K562 (cell line): ENCODE results near the gene TCAP. TPM values are rescaled to one million over a fixed set of nuclear protein-coding genes. Genes with fewer than 3 reads are reported as not detected.

Source experiments
- ARHGAP35 ChIP-seq: fragments of 450-650 bp; IDR thresholded peaks from 2 replicates; pipeline ENCODE4 v1.6.1; 2018; ENCODE audit not compliant: partially characterized antibody
- BDP1 ChIP-seq: IDR thresholded peaks from 3 replicates; pipeline ENCODE4 v1.6.1; 2011; ENCODE audit not compliant: insufficient read length, insufficient read depth
- CEBPB ChIP-seq: fragments of 450-650 bp; IDR thresholded peaks from 2 replicates; pipeline ENCODE4 v1.6.1; 2016; ENCODE audit warnings: missing genetic modification characterization, missing compliant biosample characterization
- E2F3 ChIP-seq: fragments of 250-450 bp; sonication (Bioruptor Pico); IDR thresholded peaks from 2 replicates; pipeline ENCODE4 v1.4.0; 2020; ENCODE audit warnings: mild to moderate bottlenecking
- E2F5 ChIP-seq: sonication (generic); formaldehyde crosslinking; IDR thresholded peaks from 2 replicates; pipeline ENCODE4 v1.8.0; 2022; ENCODE audit warnings: mild to moderate bottlenecking, missing genetic modification reagents
- FOXK2 ChIP-seq, 2 experiments: fragments of 450-650 bp; IDR thresholded peaks in 1 of 2; conservative IDR thresholded peaks in 1 of 2; 2 replicates each; pipeline ENCODE4 v1.6.1; 2016; ENCODE audit warnings: low read depth in 2 of 2, mild to moderate bottlenecking in 1 of 2
- GABPB1 ChIP-seq: sonication (generic); formaldehyde crosslinking; IDR thresholded peaks from 2 replicates; pipeline ENCODE4 v1.8.0; 2022; ENCODE audit warnings: mild to moderate bottlenecking, missing genetic modification reagents
- GABPB2 ChIP-seq: fragments of 250-450 bp; sonication (Bioruptor Pico); conservative IDR thresholded peaks from 2 replicates; pipeline ENCODE4 v1.5.1; 2021; ENCODE audit warnings: mild to moderate bottlenecking
- MXI1 ChIP-seq: IDR thresholded peaks from 2 replicates; pipeline ENCODE4 v1.6.1; 2011; ENCODE audit warnings: low read depth, mild to moderate bottlenecking, improper control_type of control experiment, low read length
- SIX5 ChIP-seq, 2 experiments: IDR thresholded peaks; 2 replicates each; pipeline ENCODE4 v1.6.1; 2011; ENCODE audit warnings: low read length in 2 of 2, borderline replicate concordance in 1 of 2, low read depth in 1 of 2, mild to moderate bottlenecking in 1 of 2, moderate library complexity in 1 of 2; ENCODE audit not compliant: insufficient read depth in 1 of 2
- ZBTB49 ChIP-seq: sonication (generic); formaldehyde crosslinking; IDR thresholded peaks from 2 replicates; pipeline ENCODE4 v1.8.0; 2022; ENCODE audit warnings: missing genetic modification reagents, mild to moderate bottlenecking, borderline replicate concordance
- ZNF165 ChIP-seq: fragments of 250-450 bp; sonication (Bioruptor Pico); IDR thresholded peaks from 2 replicates; pipeline ENCODE4 v1.4.0; 2020; ENCODE audit warnings: borderline replicate concordance
- ZNF263 ChIP-seq: sonication (generic); formaldehyde crosslinking; IDR thresholded peaks from 2 replicates; pipeline ENCODE4 v1.8.0; 2022; ENCODE audit warnings: mild to moderate bottlenecking, missing genetic modification reagents, borderline replicate concordance
- ZNF274 ChIP-seq: IDR thresholded peaks from 2 replicates; pipeline ENCODE4 v1.6.1; 2011; ENCODE audit warnings: low read depth, mild to moderate bottlenecking, low read length, moderate library complexity, borderline replicate concordance
- ZNF41 ChIP-seq: fragments of 250-450 bp; sonication (Bioruptor Pico); conservative IDR thresholded peaks from 2 replicates; pipeline ENCODE4 v1.4.0; 2020; ENCODE audit warnings: mild to moderate bottlenecking
- polyA plus RNA-seq, 8 experiments: library from polyadenylated mRNA; depleted of rRNA in 4 of 8; stranded (reverse) in 5 of 8; unstranded in 3 of 8; fragments of >200 nt; fragmentation: Nextera tagmentation in 2 of 8; fragmentation: Illumina TruSeq in 1 of 8; extraction: Ambion mirVana in 2 of 8; extraction: Trizol in 1 of 8; gene quantifications; 2 replicates each; pipeline versions ENCODE4 v1.2.1 to v1.2.3, GENCODE V29; 2011 to 2014; ENCODE audit warnings: inconsistent platforms in 1 of 8, missing spikeins in 1 of 8
- total RNA-seq, 7 experiments: library from RNA; depleted of rRNA in 6 of 7; stranded (reverse); fragments of >200 nt in 6 of 7; fragmentation: Illumina TruSeq in 2 of 7; extraction: Trizol in 2 of 7; gene quantifications; 2 replicates each; pipeline versions ENCODE4 v1.2.1 to v1.2.3, GENCODE V29; 2011 to 2021; ENCODE audit warnings: low replicate concordance in 1 of 7
- TF ChIP-seq, protein P1 (sequence below): fragments of 250-450 bp; sonication (Bioruptor Pico); IDR thresholded peaks from 2 replicates; pipeline ENCODE4 v1.9.0; 2021; ENCODE audit warnings: mild to moderate bottlenecking, inconsistent platforms
- TF ChIP-seq, protein P2 (sequence below): fragments of 450-650 bp; formaldehyde crosslinking; IDR thresholded peaks from 2 replicates; pipeline ENCODE4 v1.4.0; 2020; ENCODE audit warnings: mild to moderate bottlenecking

The TCAP gene
- total and polyA plus RNA-seq, 9 of the 15 experiments (the other 6 are each of a cell fraction or from before 2014, with no cell fraction given): 0.33 to 1.4 (median 0.82) TPM; not detected in 2

- TF ChIP-seq FOXK2 (conservative IDR thresholded peaks at IDR 0.05 in 1 of 2, IDR thresholded peaks at IDR 0.05 in 1 of 2; ENCODE audit: low read depth in 2 of 2) (peak; percentile 54 to 73; a peak in 3 of 4 replicates), ZNF263 (CRISPR knock-in tag) (no peak), GABPB2 (no peak), ARHGAP35 (peak; percentile 60), MXI1 (no peak), BDP1 (no peak), ZNF274 (no peak), ZBTB49 (CRISPR knock-in tag) (no peak), SIX5 (IDR thresholded peaks at IDR 0.05; ENCODE audit: borderline replicate concordance in 1 of 2, insufficient read depth in 1 of 2, low read depth in 1 of 2, low read length in 2 of 2) (no peak), ZNF41 (CRISPR knock-in tag) (no peak), E2F5 (no peak), GABPB1 (CRISPR knock-in tag) (no peak), CEBPB (tag) (no peak), ZNF165 (no peak), E2F3 (CRISPR knock-in tag) (no peak)
- TF ChIP-seq, protein P1, sequence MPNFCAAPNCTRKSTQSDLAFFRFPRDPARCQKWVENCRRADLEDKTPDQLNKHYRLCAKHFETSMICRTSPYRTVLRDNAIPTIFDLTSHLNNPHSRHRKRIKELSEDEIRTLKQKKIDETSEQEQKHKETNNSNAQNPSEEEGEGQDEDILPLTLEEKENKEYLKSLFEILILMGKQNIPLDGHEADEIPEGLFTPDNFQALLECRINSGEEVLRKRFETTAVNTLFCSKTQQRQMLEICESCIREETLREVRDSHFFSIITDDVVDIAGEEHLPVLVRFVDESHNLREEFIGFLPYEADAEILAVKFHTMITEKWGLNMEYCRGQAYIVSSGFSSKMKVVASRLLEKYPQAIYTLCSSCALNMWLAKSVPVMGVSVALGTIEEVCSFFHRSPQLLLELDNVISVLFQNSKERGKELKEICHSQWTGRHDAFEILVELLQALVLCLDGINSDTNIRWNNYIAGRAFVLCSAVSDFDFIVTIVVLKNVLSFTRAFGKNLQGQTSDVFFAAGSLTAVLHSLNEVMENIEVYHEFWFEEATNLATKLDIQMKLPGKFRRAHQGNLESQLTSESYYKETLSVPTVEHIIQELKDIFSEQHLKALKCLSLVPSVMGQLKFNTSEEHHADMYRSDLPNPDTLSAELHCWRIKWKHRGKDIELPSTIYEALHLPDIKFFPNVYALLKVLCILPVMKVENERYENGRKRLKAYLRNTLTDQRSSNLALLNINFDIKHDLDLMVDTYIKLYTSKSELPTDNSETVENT: peak; percentile 76
- TF ChIP-seq, protein P2, sequence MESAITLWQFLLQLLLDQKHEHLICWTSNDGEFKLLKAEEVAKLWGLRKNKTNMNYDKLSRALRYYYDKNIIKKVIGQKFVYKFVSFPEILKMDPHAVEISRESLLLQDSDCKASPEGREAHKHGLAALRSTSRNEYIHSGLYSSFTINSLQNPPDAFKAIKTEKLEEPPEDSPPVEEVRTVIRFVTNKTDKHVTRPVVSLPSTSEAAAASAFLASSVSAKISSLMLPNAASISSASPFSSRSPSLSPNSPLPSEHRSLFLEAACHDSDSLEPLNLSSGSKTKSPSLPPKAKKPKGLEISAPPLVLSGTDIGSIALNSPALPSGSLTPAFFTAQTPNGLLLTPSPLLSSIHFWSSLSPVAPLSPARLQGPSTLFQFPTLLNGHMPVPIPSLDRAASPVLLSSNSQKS (CRISPR knock-in tag): no peak
Measured at GRCh38 chr17:39667945-39668924, 3.1 kb downstream of the TCAP start, which contains the start of gene PNMT (continued).
